B cell (primary cell): ENCODE measurements around the gene KRT39. TPM values are rescaled to one million over a fixed set of nuclear protein-coding genes. Genes with fewer than 3 reads are reported as not detected.

Experiments used
- ATAC-seq: fragments of 200-7000 bp; cut with Tn5 transposase; one replicate; pipeline ENCODE4 v1.10.0; 2021; ENCODE audit warnings: low read depth, mild to moderate bottlenecking, moderate number of reproducible peaks, moderate library complexity
- CTCF ChIA-PET: fragments of 350-600 bp; sonication (Branson Sonifier 250); formaldehyde crosslinking; loops from one replicate; lab custom pipeline; 2021; ENCODE audit warnings: antibody characterized with exemption, inconsistent platforms; lab: Charles Lee
- POLR2A ChIA-PET: fragments of 350-600 bp; sonication (Branson Sonifier 250); formaldehyde crosslinking; loops from one replicate; lab custom pipeline; 2021; ENCODE audit warnings: antibody characterized with exemption; lab: Charles Lee
- DNase-seq: peaks from one replicate; pipeline ENCODE4 v3.0.0; 2013
- H2AFZ ChIP-seq: 2 replicates; pipeline ENCODE4 v1.6.1; 2012; ENCODE audit warnings: mild to moderate bottlenecking, low read depth, low read length; ENCODE audit not compliant: insufficient read depth, poor library complexity, severe bottlenecking
- H3K27ac ChIP-seq, 2 donors: 1 replicate in 1 of 2; 2 replicates in 1 of 2; pipeline ENCODE4 v1.5.1; 2012 to 2013; ENCODE audit warnings: low read length in 2 of 2, mild to moderate bottlenecking in 2 of 2, moderate library complexity in 1 of 2
- H3K27me3 ChIP-seq, 4 experiments: fragments of 200-600 bp in 1 of 4; sonication (generic) in 1 of 4; replicated peaks in 1 of 4; 1 replicate in 2 of 4; 2 replicates in 2 of 4; pipeline versions ENCODE4 v1.6.1 to v1.7.0; 2013 to 2016; ENCODE audit warnings: low read length in 3 of 4, mild to moderate bottlenecking in 2 of 4, mixed read lengths in 1 of 4, moderate library complexity in 1 of 4; ENCODE audit not compliant: insufficient read depth in 4 of 4, control insufficient read depth in 3 of 4; ENCODE audit errors: control extremely low read depth in 1 of 4
- H3K36me3 ChIP-seq, 2 experiments: replicated peaks in 1 of 2; 1 replicate in 1 of 2; 2 replicates in 1 of 2; pipeline versions ENCODE4 v1.6.1 to v1.7.1; 2013; ENCODE audit warnings: low read length in 1 of 2; ENCODE audit not compliant: insufficient read depth in 2 of 2, control insufficient read depth in 1 of 2; ENCODE audit errors: control extremely low read depth in 1 of 2, extremely low read depth in 1 of 2
- H3K4me1 ChIP-seq, 2 donors: fragments of 200-600 bp in 1 of 2; sonication (generic) in 1 of 2; 1 replicate in 1 of 2; 2 replicates in 1 of 2; pipeline versions ENCODE4 v1.5.1 to v1.6.1; 2013 to 2017; ENCODE audit warnings: low read length in 2 of 2; ENCODE audit not compliant: control insufficient read depth in 2 of 2, insufficient read depth in 2 of 2
- H3K4me2 ChIP-seq: replicated peaks from 2 replicates; pipeline ENCODE3; 2012; ENCODE audit warnings: mild to moderate bottlenecking, low read depth, low read length; ENCODE audit not compliant: poor library complexity, severe bottlenecking
- H3K4me3 ChIP-seq, 5 experiments: fragments of 200-600 bp in 1 of 5; sonication (generic) in 1 of 5; 1 replicate in 3 of 5; 2 replicates in 2 of 5; pipeline versions ENCODE4 v1.5.1 to v1.7.0; 2011 to 2016; ENCODE audit warnings: low read length in 4 of 5, mild to moderate bottlenecking in 4 of 5, low read depth in 2 of 5, control low read depth in 1 of 5, moderate library complexity in 1 of 5; ENCODE audit not compliant: insufficient read depth in 1 of 5; ENCODE audit errors: control extremely low read depth in 1 of 5, extremely low read depth in 1 of 5
- H3K79me2 ChIP-seq: fragments of 200-600 bp; sonication (generic); one replicate; pipeline ENCODE4 v1.6.0; 2016; ENCODE audit warnings: low read length; ENCODE audit not compliant: control insufficient read depth, insufficient read depth
- H3K9ac ChIP-seq: fragments of 200-600 bp; sonication (generic); 2 replicates; pipeline ENCODE4 v1.6.1; 2017; ENCODE audit warnings: mild to moderate bottlenecking, low read length, moderate library complexity
- H3K9me3 ChIP-seq, 3 donors: one replicate each; pipeline versions ENCODE4 v1.6.1 to v1.7.1; 2013; ENCODE audit warnings: low read length in 2 of 3; ENCODE audit not compliant: control insufficient read depth in 2 of 3, insufficient read depth in 1 of 3; ENCODE audit errors: control extremely low read depth in 1 of 3
- H4K20me1 ChIP-seq: 2 replicates; pipeline ENCODE4 v1.6.0; 2012; ENCODE audit warnings: mild to moderate bottlenecking, low read length; ENCODE audit not compliant: insufficient read depth, control insufficient read depth, poor library complexity, severe bottlenecking
- H3K27ac Mint-ChIP-seq: one replicate; pipeline ENCODE4 v1.8.0; 2021; ENCODE audit warnings: mixed read lengths
- H3K27me3 Mint-ChIP-seq: one replicate; pipeline ENCODE4 v1.8.0; 2021; ENCODE audit warnings: mixed read lengths
- H3K4me1 Mint-ChIP-seq: one replicate; pipeline ENCODE4 v1.8.0; 2021; ENCODE audit warnings: mixed read lengths
- H3K4me3 Mint-ChIP-seq: one replicate; pipeline ENCODE4 v1.8.0; 2021; ENCODE audit warnings: mixed read lengths
- H3K9me3 Mint-ChIP-seq: one replicate; pipeline ENCODE4 v1.8.0; 2022; ENCODE audit warnings: mixed read lengths; ENCODE audit not compliant: insufficient read depth
- EZH2 ChIP-seq: IDR thresholded peaks from 2 replicates; pipeline ENCODE4 v1.6.1; 2012; ENCODE audit warnings: borderline replicate concordance, low read depth, mild to moderate bottlenecking, moderate library complexity, low read length; ENCODE audit not compliant: insufficient read depth, poor library complexity, severe bottlenecking
- WGBS: methylation state at CpG from one replicate; pipeline ENCODE4 v1.1.5; 2013; ENCODE audit warnings: missing lambda C conversion rate; ENCODE audit not compliant: insufficient coverage; 5-methylcytosine and 5-hydroxymethylcytosine counted together
- intact Hi-C: fragments of 100-400 bp; cut with micrococcal nuclease; formaldehyde crosslinking; loops from one replicate; pipeline ENCODE4 v1.10.0; 2022
- polyA plus RNA-seq: library from polyadenylated mRNA; depleted of rRNA; stranded (reverse); fragments of >200 nt; gene quantifications from 2 replicates; pipeline ENCODE4 v1.2.3, GENCODE V29; 2012
- total RNA-seq, 2 donors: library from RNA; stranded (reverse); fragments of 120-200 nt in 1 of 2; gene quantifications; 1 replicate in 1 of 2; 2 replicates in 1 of 2; pipeline versions ENCODE4 v1.2.3 to v1.2.4, GENCODE V29; 2013 to 2022
- TF ChIP-seq, protein P1 (sequence below): fragments of 200-600 bp; IDR thresholded peaks from one replicate; pipeline ENCODE4 v1.8.0; 2022; ENCODE audit warnings: antibody characterized with exemption, mild to moderate bottlenecking

KRT39 gene
- total and polyA plus RNA-seq, 2 donors (not counting 1 experiment from before 2014, with no cell fraction given) = not detected

DNA sequence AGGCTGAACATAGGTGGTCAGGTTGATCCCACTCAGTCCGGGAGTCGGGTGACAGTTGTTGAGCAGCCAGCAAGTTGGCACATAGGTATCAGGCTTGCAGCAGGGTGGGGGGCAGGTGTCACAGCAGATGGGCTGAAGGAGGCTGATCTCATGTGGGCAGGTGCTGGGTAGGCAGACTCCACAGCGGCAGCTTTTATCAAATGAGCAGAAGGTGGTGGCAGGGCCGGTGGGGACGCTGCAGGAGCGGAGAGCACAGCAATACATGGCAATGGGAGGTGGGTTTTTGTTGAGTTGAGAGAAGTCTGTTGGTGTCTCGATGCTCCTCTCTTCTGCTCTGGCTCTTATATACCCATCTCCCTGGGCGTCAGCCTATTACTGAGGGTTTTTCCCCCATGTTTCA is 42.1 kb upstream of the KRT39 start, which contains the start of gene KRTAP3-1:
TSS of gene KRTAP3-1 (minus strand) at position 318 of the 400 bp plus-strand sequence. CDS start at position 264, 54 bp downstream.
- no peak within 1 kb of the TSS for H2AFZ ChIP-seq
- H3K4me3 Mint-ChIP-seq = no peak within 1 kb of the TSS
- H3K4me1 Mint-ChIP-seq = no peaks in the 10 kb centered on the region
- no peak for DNase-seq
- H3K27ac ChIP-seq = no peak within 1 kb of the TSS
- H3K27me3 ChIP-seq = no peaks in the 10 kb centered on the region
- WGBS = 95% methylated on average over 3 of the region's 8 CpGs
- no peaks in the 10 kb centered on the region for H3K4me1 ChIP-seq
- ChIA-PET POLR2A (no interaction called here), CTCF (no interaction called here)
- H4K20me1 ChIP-seq = no peaks in the 10 kb centered on the region
- no peak within 1 kb of the TSS for H3K4me3 ChIP-seq
- H3K27ac Mint-ChIP-seq = no peak within 1 kb of the TSS
- no peak within 1 kb of the TSS for H3K9ac ChIP-seq
- H3K4me2 ChIP-seq = no peak within 1 kb of the TSS
- no peaks in the 10 kb centered on the region for H3K9me3 Mint-ChIP-seq
- intact Hi-C loops = no loop called here
- no peak for ATAC-seq
- H3K36me3 ChIP-seq = no peaks in the 10 kb centered on the region
- no peak for TF ChIP-seq EZH2
- TF ChIP-seq, protein P1, sequence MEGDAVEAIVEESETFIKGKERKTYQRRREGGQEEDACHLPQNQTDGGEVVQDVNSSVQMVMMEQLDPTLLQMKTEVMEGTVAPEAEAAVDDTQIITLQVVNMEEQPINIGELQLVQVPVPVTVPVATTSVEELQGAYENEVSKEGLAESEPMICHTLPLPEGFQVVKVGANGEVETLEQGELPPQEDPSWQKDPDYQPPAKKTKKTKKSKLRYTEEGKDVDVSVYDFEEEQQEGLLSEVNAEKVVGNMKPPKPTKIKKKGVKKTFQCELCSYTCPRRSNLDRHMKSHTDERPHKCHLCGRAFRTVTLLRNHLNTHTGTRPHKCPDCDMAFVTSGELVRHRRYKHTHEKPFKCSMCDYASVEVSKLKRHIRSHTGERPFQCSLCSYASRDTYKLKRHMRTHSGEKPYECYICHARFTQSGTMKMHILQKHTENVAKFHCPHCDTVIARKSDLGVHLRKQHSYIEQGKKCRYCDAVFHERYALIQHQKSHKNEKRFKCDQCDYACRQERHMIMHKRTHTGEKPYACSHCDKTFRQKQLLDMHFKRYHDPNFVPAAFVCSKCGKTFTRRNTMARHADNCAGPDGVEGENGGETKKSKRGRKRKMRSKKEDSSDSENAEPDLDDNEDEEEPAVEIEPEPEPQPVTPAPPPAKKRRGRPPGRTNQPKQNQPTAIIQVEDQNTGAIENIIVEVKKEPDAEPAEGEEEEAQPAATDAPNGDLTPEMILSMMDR = no peak
- no peaks in the 10 kb centered on the region for H3K79me2 ChIP-seq
- H3K27me3 Mint-ChIP-seq = peaks cover 20% of the 10 kb centered on the region
- no peaks in the 10 kb centered on the region for H3K9me3 ChIP-seq

DNA sequence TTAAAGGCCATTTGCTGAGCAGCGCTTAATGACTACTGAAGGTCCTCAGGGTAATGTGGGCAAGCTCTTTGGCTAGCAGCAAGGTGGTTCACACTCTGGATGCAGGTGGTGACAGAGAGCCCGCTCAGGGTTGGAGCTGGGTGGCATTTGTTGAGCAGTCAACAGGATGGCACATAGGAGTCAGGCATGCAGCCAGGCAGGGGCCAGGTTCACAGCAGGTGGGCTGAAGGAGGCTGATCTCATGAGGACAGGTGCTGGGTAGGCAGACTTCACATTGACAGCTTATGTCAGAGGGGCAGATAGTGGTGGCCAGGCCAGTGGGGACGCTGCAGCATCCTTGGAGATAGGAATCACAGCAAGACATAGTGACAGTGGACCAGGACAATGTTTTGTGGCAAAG is 37.6 kb upstream of the KRT39 start:
- intact Hi-C loops = no loop called here
- no peaks in the 10 kb centered on the region for H3K27me3 ChIP-seq
- H3K4me1 ChIP-seq = no peaks in the 10 kb centered on the region
- WGBS = 89% methylated on average over 3 of the region's 3 CpGs
- Mint-ChIP-seq H3K27ac (no peak overlapping the region), H3K4me1 (no peaks in the 10 kb centered on the region), H3K27me3 (peaks cover 24% of the 10 kb centered on the region), H3K4me3 (no peak overlapping the region), H3K9me3 (no peaks in the 10 kb centered on the region)
- H3K36me3 ChIP-seq = no peaks in the 10 kb centered on the region
- TF ChIP-seq, protein P1 = no peak
- TF ChIP-seq EZH2 = no peak
- ChIA-PET CTCF (no interaction called here), POLR2A (no interaction called here)
- H3K9me3 ChIP-seq = peaks cover 0 to 1% (median 0%) of the 10 kb centered on the region in 3 donors
- no peak overlapping the region for H3K4me3 ChIP-seq
- DNase-seq (no peak), ATAC-seq (no peak)
- no peak overlapping the region for H3K4me2 ChIP-seq
- no peak overlapping the region for H2AFZ ChIP-seq
- no peaks in the 10 kb centered on the region for H3K79me2 ChIP-seq
- no peak overlapping the region for H3K9ac ChIP-seq
- no peak overlapping the region for H3K27ac ChIP-seq
- no peaks in the 10 kb centered on the region for H4K20me1 ChIP-seq
